CD1c-positive myeloid dendritic cell (primary cell): Measurements from ENCODE around the gene MED7.

Source experiments
- DNase-seq: peaks from one replicate; pipeline ENCODE4 v3.0.0-alpha.2; 2016; ENCODE audit errors: extremely low spot score

MED7 gene

DNA sequence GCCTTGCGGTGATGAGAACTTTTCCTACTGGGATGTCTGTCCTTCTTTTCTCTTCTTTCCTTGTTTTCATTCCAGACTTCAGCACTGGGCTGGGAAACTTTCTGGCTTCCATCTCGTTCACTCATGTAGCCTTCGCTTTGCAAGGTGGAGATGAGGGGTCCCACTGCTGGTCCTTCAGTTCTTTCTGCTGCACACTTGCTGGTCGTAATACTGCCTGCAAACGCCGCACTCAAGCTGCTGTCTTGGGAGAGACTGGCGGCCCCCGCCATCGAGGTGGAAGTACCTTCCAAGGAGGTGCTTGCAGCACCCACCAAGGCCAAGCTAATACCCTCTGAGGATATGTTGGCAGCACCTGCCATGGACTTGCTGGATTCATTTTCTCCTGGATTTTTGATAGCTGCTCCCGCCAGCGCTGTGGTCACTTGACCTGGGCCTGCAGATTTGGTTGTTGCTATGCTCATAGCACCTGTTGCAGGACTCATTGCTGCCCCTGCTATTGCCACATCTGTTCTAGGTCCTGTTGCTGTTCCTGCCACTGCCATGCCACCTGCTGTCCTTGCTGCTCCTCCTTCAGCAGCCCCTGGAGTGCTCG, 20.4 kb upstream of the MED7 start:
- no peak for DNase-seq

GRCh38 chr5:157161996-157162395, 19.3 kb upstream of the MED7 start:
- DNase-seq: no peak

DNA sequence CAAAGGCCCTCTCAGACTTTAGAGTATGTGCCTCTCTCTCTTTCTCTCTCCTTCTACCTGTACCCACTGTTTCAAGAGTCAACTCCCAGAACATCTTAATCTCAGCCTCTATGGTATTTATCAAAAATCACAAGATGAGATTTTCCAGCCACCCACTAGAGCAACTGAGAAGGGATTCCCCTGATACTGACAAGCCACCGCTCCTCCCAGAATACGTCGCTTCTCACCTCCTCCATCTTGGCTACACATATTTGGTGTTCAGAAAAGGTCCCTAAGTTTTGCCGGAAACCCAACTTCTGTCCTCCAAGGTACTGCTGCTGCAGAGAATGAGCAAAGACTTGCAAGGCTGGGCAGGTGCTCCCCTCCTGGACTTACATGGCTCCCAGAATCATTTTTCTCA, 17.3 kb upstream of the MED7 start:
- DNase-seq: no peak

DNA sequence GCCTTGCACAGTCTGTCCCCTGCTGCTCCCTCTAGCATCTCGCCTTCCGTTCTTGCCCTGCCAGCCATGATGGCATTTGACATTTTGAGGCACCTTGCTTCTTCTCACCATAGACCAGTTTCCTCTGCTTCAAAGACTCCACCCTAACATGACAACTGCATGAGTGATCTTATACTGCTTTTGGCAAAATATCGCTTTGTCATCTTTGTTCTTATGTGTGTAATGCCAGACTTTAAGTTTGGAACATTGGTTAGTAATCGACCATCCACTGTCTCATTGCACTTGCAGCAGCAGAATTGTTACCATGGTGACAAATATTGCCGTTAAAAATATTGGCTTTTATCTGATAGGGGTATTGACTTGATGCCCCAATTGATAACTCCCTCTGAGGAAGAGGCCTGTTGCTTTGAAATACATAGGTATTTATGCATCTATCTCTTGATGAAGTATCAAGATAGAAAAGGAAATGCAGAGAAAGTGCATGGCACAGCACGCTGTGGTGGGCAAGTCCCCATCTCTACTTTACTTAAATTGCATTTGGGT, 16.6 kb upstream of the MED7 start:
- DNase-seq: peak; percentile 18

DNA sequence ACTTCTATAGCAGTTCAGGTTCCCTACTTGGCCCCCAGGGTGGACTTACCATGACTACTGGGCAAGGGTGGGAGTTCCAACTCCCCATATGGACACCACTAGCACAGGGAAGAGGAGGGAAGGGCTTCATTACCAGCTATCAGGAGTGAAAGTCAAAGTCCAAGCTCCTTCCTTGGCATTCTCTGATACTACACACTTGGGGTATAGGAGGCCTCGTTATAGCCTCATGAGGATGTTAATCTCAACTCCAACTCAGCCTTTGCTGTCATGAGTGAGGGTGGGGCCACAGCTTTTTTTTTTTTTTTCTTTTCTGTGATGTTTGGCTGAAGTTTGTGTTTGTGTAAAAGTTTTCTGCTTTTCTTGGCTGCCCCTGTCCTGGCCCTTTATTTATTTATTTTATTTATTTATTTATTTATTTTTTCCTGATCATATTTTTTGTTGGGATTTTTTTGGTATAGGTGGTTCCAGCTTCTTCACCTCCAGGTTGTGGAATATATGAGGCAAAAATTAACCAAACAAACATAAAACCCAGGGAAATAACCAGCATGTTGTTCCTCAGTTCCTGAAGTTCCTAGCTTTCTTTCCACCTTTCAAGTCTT, 14.7 kb upstream of the MED7 start:
- no peak for DNase-seq

GRCh38 chr5:157155297-157155696, 12.6 kb upstream of the MED7 start:
- no peak for DNase-seq

DNA sequence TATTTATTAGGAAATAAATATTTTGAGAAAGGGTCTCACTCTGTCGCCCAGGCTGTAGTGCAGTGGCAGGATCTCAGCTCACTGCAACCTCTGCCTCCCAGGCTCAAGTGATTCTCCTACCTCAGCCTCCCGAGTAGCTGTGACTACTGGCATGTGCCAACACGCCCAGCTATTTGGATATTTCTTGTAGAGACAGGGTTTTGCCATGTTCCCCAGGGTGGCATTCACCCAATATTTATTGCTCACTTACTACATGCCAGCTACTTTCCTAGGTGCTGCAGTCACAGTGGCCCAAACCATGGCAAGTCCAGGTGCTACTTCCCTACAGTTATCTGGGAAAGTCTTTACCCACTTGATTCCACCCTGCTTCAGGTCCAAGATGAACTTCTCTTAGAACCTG, 8.3 kb upstream of the MED7 start:
- DNase-seq: no peak

GRCh38 chr5:157148734-157149615, 6.3 kb upstream of the MED7 start:
- DNase-seq: peak; percentile 85

- peak; percentile 43 for DNase-seq
Observed at GRCh38 chr5:157143127-157143971, 684 bp upstream of the MED7 start.

DNA sequence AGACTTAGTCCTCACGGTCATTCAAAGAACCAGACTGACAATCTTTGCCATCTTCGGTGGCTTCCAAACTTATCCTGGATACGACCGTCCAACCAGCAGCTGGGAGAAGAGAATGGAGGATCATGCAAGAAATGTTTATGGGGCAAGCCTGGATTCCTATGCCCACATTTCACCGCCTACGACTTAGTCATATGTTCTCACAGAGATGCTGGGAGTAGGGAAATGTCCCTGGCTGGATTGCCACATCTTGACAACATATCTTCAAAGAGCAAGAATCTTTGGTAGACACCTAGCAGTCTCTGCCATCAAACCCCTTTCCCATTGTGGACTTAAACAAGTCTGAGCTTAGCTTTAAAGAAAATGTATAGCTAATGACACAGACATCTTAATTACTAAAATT, 5.0 kb downstream of the MED7 start:
- DNase-seq: no peak

- DNase-seq: no peak
Observed at GRCh38 chr5:157132281-157132612, 10.4 kb downstream of the MED7 start.

DNA sequence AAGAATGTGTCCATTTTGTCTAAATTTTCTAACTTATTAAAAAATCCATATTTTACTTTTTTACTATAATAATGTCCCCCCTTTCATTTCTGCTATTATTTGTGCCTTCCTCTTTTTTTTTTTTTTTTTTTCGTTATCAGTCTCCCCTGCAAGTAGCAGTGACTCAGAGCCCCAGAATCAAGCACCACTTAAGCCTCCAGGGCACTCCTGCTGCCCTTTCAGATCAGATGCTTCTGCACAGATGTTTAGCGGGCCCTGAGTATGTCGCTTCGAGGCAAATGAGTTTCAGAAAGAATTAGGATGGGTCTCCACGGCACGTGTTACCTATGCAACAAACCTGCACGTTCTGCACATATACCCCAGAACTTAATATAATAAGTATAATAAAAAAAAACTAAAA, 11.7 kb downstream of the MED7 start:
- DNase-seq: peak; percentile 30

- DNase-seq: no peak
Observed at GRCh38 chr5:157121709-157122108, 21.0 kb downstream of the MED7 start.

- DNase-seq: no peak
Observed at GRCh38 chr5:157120102-157120501, 22.6 kb downstream of the MED7 start.

GRCh38 chr5:157116483-157116954, 26.1 kb downstream of the MED7 start:
- DNase-seq: no peak

GRCh38 chr5:157115502-157115901, 27.2 kb downstream of the MED7 start:
- DNase-seq: no peak

DNA sequence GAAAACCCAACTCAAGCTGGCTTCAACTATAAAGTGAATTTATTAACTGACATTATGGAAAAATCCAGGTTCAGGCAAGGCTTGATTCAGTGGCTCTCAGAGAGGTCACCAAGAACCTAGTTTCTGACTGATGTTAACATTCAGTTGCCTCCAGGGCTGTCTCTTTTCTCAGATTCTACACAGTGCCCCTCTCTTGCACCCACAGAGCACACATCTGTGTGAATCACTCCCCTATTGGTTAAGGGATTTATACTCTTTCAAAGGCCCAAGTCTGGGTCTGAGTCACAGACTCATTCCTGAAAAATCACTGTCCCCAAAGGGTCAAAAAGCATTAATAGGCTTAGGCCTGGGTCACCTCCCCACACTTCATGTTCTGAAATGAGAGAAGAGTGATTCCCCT, 27.7 kb downstream of the MED7 start:
- no peak for DNase-seq

GRCh38 chr5:157113002-157113401, 29.7 kb downstream of the MED7 start:
- peak; percentile 80 for DNase-seq

DNA sequence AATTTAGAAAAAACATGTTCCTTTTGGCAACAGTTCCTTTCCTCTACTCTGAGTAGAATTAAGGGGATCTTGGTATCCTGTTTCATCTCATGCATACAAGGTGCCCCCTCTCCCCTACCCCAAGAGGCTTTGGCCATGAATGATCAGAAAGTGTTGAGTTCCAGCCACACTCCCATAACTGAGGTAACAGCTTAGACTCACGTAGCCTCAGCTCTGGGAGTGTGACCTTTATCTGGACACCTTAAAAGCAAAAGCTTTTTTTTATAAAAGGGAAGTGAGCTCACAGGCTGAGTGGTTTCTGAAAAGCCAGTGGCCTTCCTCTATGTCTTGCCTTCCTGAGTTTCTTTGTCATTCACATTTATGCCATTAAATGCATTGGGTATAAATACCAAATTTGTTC, 32.9 kb downstream of the MED7 start:
- DNase-seq: peak; percentile 85

DNA sequence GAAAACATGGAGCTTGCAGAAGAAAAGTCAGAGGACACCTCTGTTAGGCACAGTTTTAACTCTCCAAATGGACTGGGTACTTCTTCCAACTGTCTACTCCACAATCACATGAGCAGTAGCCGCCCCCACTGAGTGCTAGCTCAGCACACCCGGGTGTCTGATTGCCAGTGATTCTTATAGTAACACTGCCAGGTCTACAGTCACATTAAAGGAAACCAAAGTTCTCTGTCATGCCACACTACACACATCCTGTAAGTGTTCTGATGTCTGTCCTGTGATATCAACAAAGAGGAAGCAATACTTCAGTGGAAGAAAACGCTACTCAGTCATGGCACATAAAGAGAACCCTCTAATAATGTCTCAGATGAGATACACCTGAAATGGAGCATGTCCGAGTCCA, 33.7 kb downstream of the MED7 start, which contains the start of gene HAVCR2:
TSS of gene HAVCR2 (minus strand) at position 69 of the 400 bp plus-strand sequence. CDS start at position 8, 61 bp downstream.
- peak; percentile 89 for DNase-seq

- DNase-seq: peak; percentile 49
Observed at GRCh38 chr5:157107508-157107907, 35.2 kb downstream of the MED7 start.
